OCI-LY1 (cell line): ENCODE results near the gene UTP14C.

Source experiments
- H2AFZ ChIP-seq: fragments of 200-600 bp; sonication (generic), shearing (Covaris generic); 2 replicates; pipeline ENCODE4 v1.6.0; 2014; ENCODE audit warnings: antibody characterized with exemption, mild to moderate bottlenecking, low read length
- H3F3A ChIP-seq: fragments of 200-600 bp; sonication (generic), shearing (Covaris generic); 2 replicates; pipeline ENCODE4 v1.6.0; 2014; ENCODE audit warnings: mild to moderate bottlenecking, antibody characterized with exemption, low read length, moderate library complexity; ENCODE audit not compliant: insufficient read depth
- H3K27ac ChIP-seq: fragments of 200-600 bp; sonication (generic); 2 replicates; pipeline ENCODE4 v1.5.1; 2014; ENCODE audit warnings: low read length, mixed run types, mild to moderate bottlenecking, low read depth; ENCODE audit not compliant: poor library complexity, severe bottlenecking
- H3K27me3 ChIP-seq: fragments of 200-600 bp; sonication (generic); 2 replicates; pipeline ENCODE4 v1.6.0; 2014; ENCODE audit warnings: antibody characterized with exemption, mild to moderate bottlenecking, low read length, moderate library complexity; ENCODE audit not compliant: insufficient read depth
- H3K36me3 ChIP-seq: fragments of 200-600 bp; sonication (generic); 2 replicates; pipeline ENCODE4 v1.6.1; 2014; ENCODE audit warnings: mild to moderate bottlenecking, antibody characterized with exemption, low read length, moderate library complexity, mixed read lengths; ENCODE audit not compliant: insufficient read depth
- H3K4me1 ChIP-seq: fragments of 200-600 bp; sonication (generic); 2 replicates; pipeline ENCODE4 v1.5.1; 2014; ENCODE audit warnings: mild to moderate bottlenecking, low read length, moderate library complexity; ENCODE audit not compliant: insufficient read depth, severe bottlenecking
- H3K4me2 ChIP-seq: fragments of 200-600 bp; sonication (generic), shearing (Covaris generic); 2 replicates; pipeline ENCODE4 v1.6.1; 2014; ENCODE audit warnings: low read length
- H3K4me3 ChIP-seq: fragments of 200-600 bp; sonication (generic); 2 replicates; pipeline ENCODE4 v1.5.1; 2014; ENCODE audit warnings: low read length, low read depth, mild to moderate bottlenecking, mixed read lengths; ENCODE audit not compliant: poor library complexity, severe bottlenecking
- H3K79me2 ChIP-seq: fragments of 200-600 bp; shearing (Covaris generic); 2 replicates; pipeline ENCODE4 v1.6.1; 2016; ENCODE audit warnings: mixed run types, low read length, mixed read lengths; ENCODE audit not compliant: insufficient read depth
- H3K9ac ChIP-seq: fragments of 200-600 bp; sonication (generic), shearing (Covaris generic); 2 replicates; pipeline ENCODE4 v1.6.1; 2014; ENCODE audit warnings: mild to moderate bottlenecking, low read length, mixed read lengths
- H3K9me2 ChIP-seq: fragments of 200-600 bp; sonication (generic), shearing (Covaris generic); 2 replicates; pipeline ENCODE4 v1.6.1; 2014; ENCODE audit warnings: low read depth, mild to moderate bottlenecking, low read length, mixed read lengths
- H3K9me3 ChIP-seq: fragments of 200-600 bp; shearing (Covaris generic); 2 replicates; pipeline ENCODE4 v1.6.1; 2014; ENCODE audit warnings: low read length, mixed read lengths
- H4K20me1 ChIP-seq: fragments of 200-600 bp; sonication (generic), shearing (Covaris generic); 2 replicates; pipeline ENCODE4 v1.6.0; 2016; ENCODE audit warnings: mild to moderate bottlenecking, low read length; ENCODE audit not compliant: insufficient read depth
- EZH2 ChIP-seq: fragments of 200-600 bp; sonication (generic), shearing (Covaris generic); IDR thresholded peaks from 2 replicates; pipeline ENCODE4 v1.8.0; 2017; ENCODE audit warnings: borderline replicate concordance, mixed run types, mild to moderate bottlenecking, antibody characterized with exemption, low read length, moderate library complexity, mixed read lengths
- TF ChIP-seq, protein P1 (sequence below): fragments of 200-600 bp; sonication (generic), shearing (Covaris generic); IDR thresholded peaks from 2 replicates; pipeline ENCODE4 v1.5.1; 2017; ENCODE audit warnings: mild to moderate bottlenecking, antibody characterized with exemption, low read length, moderate library complexity, mixed read lengths

The UTP14C gene

GRCh38 chr13:51997186-51997585 is 27.3 kb upstream of the UTP14C start:
- Histone ChIP-seq H3K36me3 (no peaks in the 10 kb centered on the region), H3K27ac (no peak overlapping the region), H3K9me2 (no peaks in the 10 kb centered on the region), H3K4me1 (no peaks in the 10 kb centered on the region), H3K9me3 (no peaks in the 10 kb centered on the region), H2AFZ (no peak overlapping the region), H3K79me2 (no peaks in the 10 kb centered on the region), H3F3A (no peaks in the 10 kb centered on the region), H3K4me2 (no peak overlapping the region), H4K20me1 (no peaks in the 10 kb centered on the region), H3K4me3 (no peak overlapping the region), H3K9ac (no peak overlapping the region), H3K27me3 (0 out of 2 replicates have a peak, but pooled peaks cover 3% of the 10 kb centered on the region)
- no peak for TF ChIP-seq EZH2
- TF ChIP-seq, protein P1, sequence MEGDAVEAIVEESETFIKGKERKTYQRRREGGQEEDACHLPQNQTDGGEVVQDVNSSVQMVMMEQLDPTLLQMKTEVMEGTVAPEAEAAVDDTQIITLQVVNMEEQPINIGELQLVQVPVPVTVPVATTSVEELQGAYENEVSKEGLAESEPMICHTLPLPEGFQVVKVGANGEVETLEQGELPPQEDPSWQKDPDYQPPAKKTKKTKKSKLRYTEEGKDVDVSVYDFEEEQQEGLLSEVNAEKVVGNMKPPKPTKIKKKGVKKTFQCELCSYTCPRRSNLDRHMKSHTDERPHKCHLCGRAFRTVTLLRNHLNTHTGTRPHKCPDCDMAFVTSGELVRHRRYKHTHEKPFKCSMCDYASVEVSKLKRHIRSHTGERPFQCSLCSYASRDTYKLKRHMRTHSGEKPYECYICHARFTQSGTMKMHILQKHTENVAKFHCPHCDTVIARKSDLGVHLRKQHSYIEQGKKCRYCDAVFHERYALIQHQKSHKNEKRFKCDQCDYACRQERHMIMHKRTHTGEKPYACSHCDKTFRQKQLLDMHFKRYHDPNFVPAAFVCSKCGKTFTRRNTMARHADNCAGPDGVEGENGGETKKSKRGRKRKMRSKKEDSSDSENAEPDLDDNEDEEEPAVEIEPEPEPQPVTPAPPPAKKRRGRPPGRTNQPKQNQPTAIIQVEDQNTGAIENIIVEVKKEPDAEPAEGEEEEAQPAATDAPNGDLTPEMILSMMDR: no peak

DNA sequence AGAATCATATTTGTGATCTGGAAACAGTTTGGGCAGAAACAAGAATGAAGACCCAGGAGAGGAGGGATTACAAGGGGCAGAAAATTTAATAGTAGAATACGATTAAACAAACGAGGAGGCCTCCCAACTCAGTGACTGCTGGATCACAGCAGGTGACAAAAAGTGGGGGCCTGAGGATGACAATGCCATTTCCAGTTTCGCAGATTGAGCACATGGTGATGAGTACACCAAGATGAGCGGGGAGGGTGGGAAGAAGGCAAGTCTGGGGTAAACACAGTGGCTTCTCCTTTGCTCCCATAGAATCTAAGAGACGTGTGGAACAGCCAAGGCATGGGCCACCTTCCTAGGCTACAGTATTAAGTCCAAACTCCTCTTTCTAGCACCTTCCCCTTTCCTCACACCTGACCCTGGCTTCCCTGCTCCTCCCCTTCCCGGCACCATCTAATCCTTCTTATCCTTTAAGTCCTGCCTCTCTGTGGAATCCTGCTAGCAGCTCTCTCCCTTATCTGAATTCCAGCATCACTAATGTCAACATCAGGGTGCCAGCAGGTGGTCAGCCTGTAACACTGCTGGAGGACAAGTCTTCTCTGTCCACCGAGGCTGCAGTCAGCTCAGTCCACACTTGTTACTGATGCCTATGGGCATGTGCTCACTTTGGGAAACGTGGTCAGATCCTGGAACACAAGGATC is 26.7 kb upstream of the UTP14C start:
- H3K27ac ChIP-seq: no peak overlapping the region
- no peaks in the 10 kb centered on the region for H3K9me3 ChIP-seq
- no peaks in the 10 kb centered on the region for H3K9me2 ChIP-seq
- no peaks in the 10 kb centered on the region for H3K36me3 ChIP-seq
- H3F3A ChIP-seq: no peaks in the 10 kb centered on the region
- no peak overlapping the region for H3K9ac ChIP-seq
- no peaks in the 10 kb centered on the region for H4K20me1 ChIP-seq
- H3K4me2 ChIP-seq: no peak overlapping the region
- H2AFZ ChIP-seq: no peak overlapping the region
- 0 out of 2 replicates have a peak, but pooled peaks cover 3% of the 10 kb centered on the region for H3K27me3 ChIP-seq
- TF ChIP-seq, protein P1: no peak
- TF ChIP-seq EZH2: no peak
- H3K4me3 ChIP-seq: no peak overlapping the region
- no peaks in the 10 kb centered on the region for H3K79me2 ChIP-seq
- no peaks in the 10 kb centered on the region for H3K4me1 ChIP-seq

DNA sequence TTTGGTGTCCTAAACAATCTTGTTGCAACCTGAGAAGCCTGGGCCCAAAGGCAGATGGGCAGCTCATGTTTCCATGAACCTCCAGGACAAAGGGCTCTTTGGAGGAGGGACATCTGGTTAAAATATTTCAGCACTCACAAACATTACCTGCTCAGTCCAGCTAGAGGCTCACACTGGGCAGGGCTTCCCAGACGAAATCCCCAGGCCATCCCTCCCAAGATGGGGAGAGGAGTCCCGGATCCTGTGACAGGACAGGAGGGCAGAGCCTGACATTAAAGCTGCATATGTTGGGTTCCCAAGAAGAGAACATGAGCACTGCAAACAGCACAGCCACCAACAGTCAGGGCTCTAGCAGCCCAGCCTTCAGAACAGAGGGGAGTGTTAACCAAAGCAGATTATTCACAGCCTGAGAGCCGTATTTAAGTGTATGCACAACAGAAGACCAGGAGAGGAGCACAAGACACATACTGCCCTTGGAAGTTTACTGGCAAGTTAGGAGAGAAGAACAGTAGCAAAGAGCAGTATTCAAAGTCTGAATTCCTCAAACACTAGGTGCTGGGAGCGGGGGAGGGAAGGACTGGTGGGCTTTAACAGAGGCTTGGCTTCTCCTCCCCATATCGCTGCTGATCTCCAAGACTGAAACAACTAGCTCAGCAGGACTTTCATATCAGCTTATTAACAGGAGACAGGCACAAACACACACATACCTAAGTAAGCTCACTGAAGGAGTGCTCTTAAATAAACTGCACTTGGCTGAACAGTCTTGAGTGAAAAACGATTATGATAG is 25.6 kb upstream of the UTP14C start:
- H3K4me2 ChIP-seq: no peak overlapping the region
- no peaks in the 10 kb centered on the region for H3F3A ChIP-seq
- H3K27me3 ChIP-seq: 0 out of 2 replicates have a peak, but pooled peaks cover 3% of the 10 kb centered on the region
- no peak overlapping the region for H3K4me3 ChIP-seq
- H3K4me1 ChIP-seq: no peaks in the 10 kb centered on the region
- no peaks in the 10 kb centered on the region for H4K20me1 ChIP-seq
- H3K79me2 ChIP-seq: no peaks in the 10 kb centered on the region
- H2AFZ ChIP-seq: no peak overlapping the region
- no peak overlapping the region for H3K27ac ChIP-seq
- H3K9me3 ChIP-seq: no peaks in the 10 kb centered on the region
- H3K9ac ChIP-seq: no peak overlapping the region
- no peaks in the 10 kb centered on the region for H3K36me3 ChIP-seq
- H3K9me2 ChIP-seq: no peaks in the 10 kb centered on the region
- TF ChIP-seq, protein P1: no peak
- no peak for TF ChIP-seq EZH2
